PC-9 (cell line): Measurements from ENCODE around the gene PLA2R1. TPM values are rescaled to one million over a fixed set of nuclear protein-coding genes. Genes with fewer than 3 reads are reported as not detected.

Experiments
- BruUV-seq: library from RNA; stranded (reverse); fragments of 400-500 nt; replicated peaks from 2 replicates; lab custom pipeline; 2021; lab: Mats Ljungman, UMichigan
- CTCF ChIA-PET: fragments of 300-600 bp; sonication (Branson Sonifier 250); formaldehyde crosslinking; loops from one replicate; lab custom pipeline; 2022; ENCODE audit warnings: antibody characterized with exemption; lab: Charles Lee
- POLR2A ChIA-PET: fragments of 300-600 bp; sonication (Branson Sonifier 250); formaldehyde crosslinking; loops from one replicate; lab custom pipeline; 2022; ENCODE audit warnings: antibody characterized with exemption; ENCODE audit not compliant: unreplicated experiment; lab: Charles Lee
- DNase-seq, 2 experiments: peaks; one replicate each; pipeline versions ENCODE4 v3.0.0 to v3.0.0-alpha.2; 2015 to 2022; ENCODE audit warnings: mixed read lengths in 1 of 2
- H2AFZ ChIP-seq: fragments of 200-600 bp; sonication (generic); 2 replicates; pipeline ENCODE4 v1.8.1; 2017; ENCODE audit warnings: antibody characterized with exemption
- H3F3A ChIP-seq: fragments of 200-600 bp; sonication (generic); 2 replicates; pipeline ENCODE4 v1.8.1; 2017; ENCODE audit warnings: antibody characterized with exemption, mild to moderate bottlenecking, low read depth; ENCODE audit not compliant: insufficient read depth
- H3K27ac ChIP-seq: fragments of 200-600 bp; sonication (generic); 2 replicates; pipeline ENCODE4 v1.6.1; 2016; ENCODE audit warnings: mixed run types
- H3K27me3 ChIP-seq: fragments of 200-600 bp; sonication (generic); 2 replicates; pipeline ENCODE4 v1.6.1; 2016; ENCODE audit warnings: low read depth, mixed run types; ENCODE audit not compliant: insufficient read depth
- H3K36me3 ChIP-seq: fragments of 200-600 bp; sonication (generic); 2 replicates; pipeline ENCODE4 v1.6.1; 2016; ENCODE audit warnings: low read depth, mixed run types
- H3K4me1 ChIP-seq: fragments of 200-600 bp; sonication (generic); replicated peaks from 2 replicates; pipeline ENCODE4 v1.6.1; 2016; ENCODE audit warnings: mixed run types; ENCODE audit not compliant: insufficient read depth
- H3K4me2 ChIP-seq: fragments of 200-600 bp; sonication (generic); 2 replicates; pipeline ENCODE4 v1.6.1; 2017; ENCODE audit warnings: mixed run types
- H3K4me3 ChIP-seq: fragments of 200-600 bp; sonication (generic); 2 replicates; pipeline ENCODE4 v1.6.1; 2016; ENCODE audit warnings: mixed run types
- H3K79me2 ChIP-seq: fragments of 200-600 bp; sonication (generic); 2 replicates; pipeline ENCODE4 v1.6.1; 2017; ENCODE audit warnings: low read depth, mixed run types
- H3K9me2 ChIP-seq: fragments of 200-600 bp; sonication (generic); 2 replicates; pipeline ENCODE4 v1.8.1; 2017; ENCODE audit warnings: mild to moderate bottlenecking; ENCODE audit not compliant: insufficient read depth
- H3K9me3 ChIP-seq: fragments of 200-600 bp; sonication (generic); 2 replicates; pipeline ENCODE4 v1.8.1; 2016; ENCODE audit warnings: low read depth; ENCODE audit not compliant: insufficient read depth
- H4K20me1 ChIP-seq: fragments of 200-600 bp; sonication (generic); 2 replicates; pipeline ENCODE4 v1.8.1; 2017; ENCODE audit not compliant: insufficient read depth
- CTCF ChIP-seq: fragments of 200-600 bp; sonication (generic); conservative IDR thresholded peaks from 2 replicates; pipeline ENCODE4 v1.6.1; 2017; ENCODE audit warnings: mixed run types, antibody characterized with exemption, mild to moderate bottlenecking, moderate library complexity
- EZH2 ChIP-seq: fragments of 200-600 bp; sonication (generic); IDR thresholded peaks from 2 replicates; pipeline ENCODE4 v1.8.0; 2017; ENCODE audit warnings: antibody characterized with exemption, low read depth
- intact Hi-C: fragments of 100-400 bp; cut with micrococcal nuclease; formaldehyde crosslinking; loops from one replicate; pipeline ENCODE4 v1.10.0; 2022; ENCODE audit not compliant: unreplicated experiment
- total RNA-seq: library from RNA; stranded (reverse); gene quantifications from 2 replicates; pipeline ENCODE4 v1.2.3, GENCODE V29; 2021

PLA2R1 gene
- total RNA-seq, 1 experiment from 2014 or later, result 0.33 TPM

- H4K20me1 ChIP-seq, result no peaks in the 10 kb centered on the region
Measured at GRCh38 chr2:160109939-160110673, 47.7 kb upstream of the PLA2R1 start.

DNA sequence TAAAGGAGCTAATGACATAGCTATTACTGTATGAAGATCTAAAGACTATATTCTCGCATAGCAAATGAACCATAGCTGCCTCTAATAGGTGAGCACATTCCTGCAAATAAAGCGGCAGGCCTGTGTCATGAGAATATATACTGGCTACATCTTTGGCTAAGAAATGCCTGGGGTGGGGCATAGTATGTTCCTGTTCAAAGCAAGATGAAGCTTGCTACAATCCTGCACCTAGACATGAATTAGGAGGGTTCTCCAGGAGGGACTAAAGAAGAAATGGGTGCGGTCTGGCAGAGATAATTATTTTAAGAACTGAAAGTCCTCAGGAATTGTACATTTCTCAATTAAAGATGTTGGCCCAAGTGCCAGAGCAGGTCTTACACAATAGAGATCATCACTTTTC is 46.8 kb upstream of the PLA2R1 start:
- DNase-seq, result no peak
- no peaks in the 10 kb centered on the region for H3K27me3 ChIP-seq
- H3K79me2 ChIP-seq, result no peaks in the 10 kb centered on the region
- no peak overlapping the region for H2AFZ ChIP-seq
- CTCF ChIA-PET, result interaction anchor here (1.0 to 1.4 kb wide), 2 partner anchors 9 to 161 kb away, joined by 4 read pairs; no protein-coding TSS in a partner anchor
- no peaks in the 10 kb centered on the region for H3K9me2 ChIP-seq
- TF ChIP-seq EZH2 (no peak), CTCF (no peak)
- H3K36me3 ChIP-seq, result peaks cover 14% of the 10 kb centered on the region; the same call in 1 of the 2 replicates
- H3K4me2 ChIP-seq, result no peak overlapping the region
- no TSS peak for BruUV-seq
- no peak overlapping the region for H3K4me3 ChIP-seq
- H3F3A ChIP-seq, result peaks cover 7% of the 10 kb centered on the region; the same call in 1 of the 2 replicates
- no peaks in the 10 kb centered on the region for H3K4me1 ChIP-seq
- H4K20me1 ChIP-seq, result no peaks in the 10 kb centered on the region
- POLR2A ChIA-PET, result no interaction called here
- intact Hi-C loops, result no loop called here
- H3K27ac ChIP-seq, result no peak overlapping the region
- no peaks in the 10 kb centered on the region for H3K9me3 ChIP-seq

More at GRCh38 chr2:160109939-160110673, 47.7 kb upstream of the PLA2R1 start:
- peaks cover 14% of the 10 kb centered on the region; the same call in 1 of the 2 replicates for H3K36me3 ChIP-seq
- H3K27ac ChIP-seq, result no peak overlapping the region
- H2AFZ ChIP-seq, result no peak overlapping the region
- no peaks in the 10 kb centered on the region for H3K9me2 ChIP-seq
- no peaks in the 10 kb centered on the region for H3K4me1 ChIP-seq
- POLR2A ChIA-PET, result no interaction called here
- BruUV-seq, result no TSS peak
- TF ChIP-seq CTCF (peak; percentile 77), EZH2 (no peak)
- no peak overlapping the region for H3K4me3 ChIP-seq
- no peak overlapping the region for H3K4me2 ChIP-seq
- CTCF ChIA-PET, result interaction anchor here (0.5 to 1.4 kb wide), 3 partner anchors 160 to 954 kb away, joined by 4 to 5 read pairs (median 4); no protein-coding TSS in a partner anchor
- peak in 1 of 2 experiments; percentile 46 for DNase-seq
- intact Hi-C loops, result loop anchor here (1.0 to 10.0 kb wide), 4 partner anchors 162 to 882 kb away; partner anchors contain the start of gene RBMS1
- no peaks in the 10 kb centered on the region for H3K27me3 ChIP-seq
- peaks cover 7% of the 10 kb centered on the region; the same call in 1 of the 2 replicates for H3F3A ChIP-seq
- no peaks in the 10 kb centered on the region for H3K9me3 ChIP-seq
- no peaks in the 10 kb centered on the region for H3K79me2 ChIP-seq

DNA sequence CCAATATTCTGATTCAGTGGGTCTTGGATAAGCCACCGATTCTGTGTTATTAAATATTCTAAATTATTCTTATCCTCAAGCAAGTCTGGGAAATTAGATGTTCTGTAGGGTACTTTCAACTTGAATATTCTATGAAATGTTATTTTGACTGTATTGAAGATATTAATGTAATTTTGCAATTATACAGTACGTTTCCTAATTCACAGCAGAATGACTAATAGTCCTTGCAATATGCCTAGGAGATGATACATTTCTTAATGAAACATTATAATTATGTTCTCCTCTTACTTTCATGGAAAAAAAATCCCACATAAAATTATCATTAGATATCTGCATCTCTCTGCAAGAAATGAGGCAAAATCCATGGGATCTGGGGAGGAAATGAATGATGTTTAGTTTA is 46.2 kb upstream of the PLA2R1 start:
- Histone ChIP-seq H3K4me1 (no peaks in the 10 kb centered on the region), H3K4me3 (no peak overlapping the region), H3K27me3 (no peaks in the 10 kb centered on the region), H3K9me2 (no peaks in the 10 kb centered on the region), H3K27ac (no peak overlapping the region), H3F3A (peaks cover 7% of the 10 kb centered on the region; the same call in 1 of the 2 replicates), H3K9me3 (no peaks in the 10 kb centered on the region), H3K4me2 (no peak overlapping the region), H4K20me1 (no peaks in the 10 kb centered on the region), H2AFZ (no peak overlapping the region), H3K79me2 (no peaks in the 10 kb centered on the region), H3K36me3 (peaks cover 14% of the 10 kb centered on the region; the same call in 1 of the 2 replicates)
- intact Hi-C loops, result no loop called here
- no peak for DNase-seq
- ChIA-PET POLR2A (no interaction called here), CTCF (interaction anchor here (1.0 kb wide), 1 partner anchor 8 kb away, joined by 4 read pairs; no protein-coding TSS in a partner anchor)
- BruUV-seq, result no TSS peak
- TF ChIP-seq EZH2 (no peak), CTCF (no peak)
